B cell (primary cell): Measurements from ENCODE around the gene IGHMBP2. TPM values are rescaled to one million over a fixed set of nuclear protein-coding genes. Genes with fewer than 3 reads are reported as not detected.
A peak's percentile ranks its signal among the peaks of the same experiment; 100 is the strongest.
"Not testable (repeated sequence)": the region's sequence is repeated elsewhere in the genome, so short reads cannot be mapped to it uniquely, and the experiment has no call there.

ENCODE experiments used
- ATAC-seq: fragments of 200-7000 bp; cut with Tn5 transposase; one replicate; pipeline ENCODE4 v1.10.0; 2021; ENCODE audit warnings: low read depth, mild to moderate bottlenecking, moderate number of reproducible peaks, moderate library complexity
- CTCF ChIA-PET: fragments of 350-600 bp; sonication (Branson Sonifier 250); formaldehyde crosslinking; loops from one replicate; lab custom pipeline; 2021; ENCODE audit warnings: antibody characterized with exemption, inconsistent platforms; lab: Charles Lee
- POLR2A ChIA-PET: fragments of 350-600 bp; sonication (Branson Sonifier 250); formaldehyde crosslinking; loops from one replicate; lab custom pipeline; 2021; ENCODE audit warnings: antibody characterized with exemption; lab: Charles Lee
- DNase-seq: peaks from one replicate; pipeline ENCODE4 v3.0.0; 2013
- H2AFZ ChIP-seq: 2 replicates; pipeline ENCODE4 v1.6.1; 2012; ENCODE audit warnings: mild to moderate bottlenecking, low read depth, low read length; ENCODE audit not compliant: insufficient read depth, poor library complexity, severe bottlenecking
- H3K27ac ChIP-seq, 2 donors: 1 replicate in 1 of 2; 2 replicates in 1 of 2; pipeline ENCODE4 v1.5.1; 2012 to 2013; ENCODE audit warnings: low read length in 2 of 2, mild to moderate bottlenecking in 2 of 2, moderate library complexity in 1 of 2
- H3K27me3 ChIP-seq, 4 experiments: fragments of 200-600 bp in 1 of 4; sonication (generic) in 1 of 4; replicated peaks in 1 of 4; 1 replicate in 2 of 4; 2 replicates in 2 of 4; pipeline versions ENCODE4 v1.6.1 to v1.7.0; 2013 to 2016; ENCODE audit warnings: low read length in 3 of 4, mild to moderate bottlenecking in 2 of 4, mixed read lengths in 1 of 4, moderate library complexity in 1 of 4; ENCODE audit not compliant: insufficient read depth in 4 of 4, control insufficient read depth in 3 of 4; ENCODE audit errors: control extremely low read depth in 1 of 4
- H3K36me3 ChIP-seq, 2 experiments: replicated peaks in 1 of 2; 1 replicate in 1 of 2; 2 replicates in 1 of 2; pipeline versions ENCODE4 v1.6.1 to v1.7.1; 2013; ENCODE audit warnings: low read length in 1 of 2; ENCODE audit not compliant: insufficient read depth in 2 of 2, control insufficient read depth in 1 of 2; ENCODE audit errors: control extremely low read depth in 1 of 2, extremely low read depth in 1 of 2
- H3K4me1 ChIP-seq, 2 donors: fragments of 200-600 bp in 1 of 2; sonication (generic) in 1 of 2; 1 replicate in 1 of 2; 2 replicates in 1 of 2; pipeline versions ENCODE4 v1.5.1 to v1.6.1; 2013 to 2017; ENCODE audit warnings: low read length in 2 of 2; ENCODE audit not compliant: control insufficient read depth in 2 of 2, insufficient read depth in 2 of 2
- H3K4me2 ChIP-seq: replicated peaks from 2 replicates; pipeline ENCODE3; 2012; ENCODE audit warnings: mild to moderate bottlenecking, low read depth, low read length; ENCODE audit not compliant: poor library complexity, severe bottlenecking
- H3K4me3 ChIP-seq, 5 experiments: fragments of 200-600 bp in 1 of 5; sonication (generic) in 1 of 5; 1 replicate in 3 of 5; 2 replicates in 2 of 5; pipeline versions ENCODE4 v1.5.1 to v1.7.0; 2011 to 2016; ENCODE audit warnings: low read length in 4 of 5, mild to moderate bottlenecking in 4 of 5, low read depth in 2 of 5, control low read depth in 1 of 5, moderate library complexity in 1 of 5; ENCODE audit not compliant: insufficient read depth in 1 of 5; ENCODE audit errors: control extremely low read depth in 1 of 5, extremely low read depth in 1 of 5
- H3K79me2 ChIP-seq: fragments of 200-600 bp; sonication (generic); one replicate; pipeline ENCODE4 v1.6.0; 2016; ENCODE audit warnings: low read length; ENCODE audit not compliant: control insufficient read depth, insufficient read depth
- H3K9ac ChIP-seq: fragments of 200-600 bp; sonication (generic); 2 replicates; pipeline ENCODE4 v1.6.1; 2017; ENCODE audit warnings: mild to moderate bottlenecking, low read length, moderate library complexity
- H3K9me3 ChIP-seq, 3 donors: one replicate each; pipeline versions ENCODE4 v1.6.1 to v1.7.1; 2013; ENCODE audit warnings: low read length in 2 of 3; ENCODE audit not compliant: control insufficient read depth in 2 of 3, insufficient read depth in 1 of 3; ENCODE audit errors: control extremely low read depth in 1 of 3
- H4K20me1 ChIP-seq: 2 replicates; pipeline ENCODE4 v1.6.0; 2012; ENCODE audit warnings: mild to moderate bottlenecking, low read length; ENCODE audit not compliant: insufficient read depth, control insufficient read depth, poor library complexity, severe bottlenecking
- H3K27ac Mint-ChIP-seq: one replicate; pipeline ENCODE4 v1.8.0; 2021; ENCODE audit warnings: mixed read lengths
- H3K27me3 Mint-ChIP-seq: one replicate; pipeline ENCODE4 v1.8.0; 2021; ENCODE audit warnings: mixed read lengths
- H3K4me1 Mint-ChIP-seq: one replicate; pipeline ENCODE4 v1.8.0; 2021; ENCODE audit warnings: mixed read lengths
- H3K4me3 Mint-ChIP-seq: one replicate; pipeline ENCODE4 v1.8.0; 2021; ENCODE audit warnings: mixed read lengths
- H3K9me3 Mint-ChIP-seq: one replicate; pipeline ENCODE4 v1.8.0; 2022; ENCODE audit warnings: mixed read lengths; ENCODE audit not compliant: insufficient read depth
- CTCF ChIP-seq: fragments of 200-600 bp; IDR thresholded peaks from one replicate; pipeline ENCODE4 v1.8.0; 2022; ENCODE audit warnings: antibody characterized with exemption, mild to moderate bottlenecking
- EZH2 ChIP-seq: IDR thresholded peaks from 2 replicates; pipeline ENCODE4 v1.6.1; 2012; ENCODE audit warnings: borderline replicate concordance, low read depth, mild to moderate bottlenecking, moderate library complexity, low read length; ENCODE audit not compliant: insufficient read depth, poor library complexity, severe bottlenecking
- WGBS: methylation state at CpG from one replicate; pipeline ENCODE4 v1.1.5; 2013; ENCODE audit warnings: missing lambda C conversion rate; ENCODE audit not compliant: insufficient coverage; 5-methylcytosine and 5-hydroxymethylcytosine counted together
- intact Hi-C: fragments of 100-400 bp; cut with micrococcal nuclease; formaldehyde crosslinking; loops from one replicate; pipeline ENCODE4 v1.10.0; 2022
- polyA plus RNA-seq: library from polyadenylated mRNA; depleted of rRNA; stranded (reverse); fragments of >200 nt; gene quantifications from 2 replicates; pipeline ENCODE4 v1.2.3, GENCODE V29; 2012
- total RNA-seq, 2 donors: library from RNA; stranded (reverse); fragments of 120-200 nt in 1 of 2; gene quantifications; 1 replicate in 1 of 2; 2 replicates in 1 of 2; pipeline versions ENCODE4 v1.2.3 to v1.2.4, GENCODE V29; 2013 to 2022

Gene IGHMBP2
- total and polyA plus RNA-seq, 2 donors (not counting 1 experiment from before 2014, with no cell fraction given) = 41.4 to 42.9 TPM

GRCh38 chr11:68855205-68855981, 48.3 kb upstream of the IGHMBP2 start:
- CTCF ChIA-PET = interaction anchor here (0.6 to 1.3 kb wide), 3 partner anchors 11 to 70 kb away, joined by 4 to 7 read pairs (median 5); no protein-coding TSS in a partner anchor
- Histone ChIP-seq H3K27ac (no peak overlapping the region), H3K27me3 (peaks cover 0 to 25% (median 15%) of the 10 kb centered on the region in 4 experiments), H2AFZ (peak overlapping the region; percentile 76), H3K4me3 (peak overlapping the region; percentile 42 to 70 (median 55)), H4K20me1 (no peaks in the 10 kb centered on the region), H3K36me3 (no peaks in the 10 kb centered on the region), H3K9me3 (peaks cover 0 to 4% (median 0%) of the 10 kb centered on the region in 3 donors), H3K4me2 (peak overlapping the region; percentile 82), H3K79me2 (no peaks in the 10 kb centered on the region), H3K9ac (peak overlapping the region; percentile 63), H3K4me1 (peaks cover 13% of the 10 kb centered on the region in 2 donors)
- no peaks in the 10 kb centered on the region for H3K9me3 Mint-ChIP-seq
- TF ChIP-seq EZH2 (no peak), CTCF (no peak)
- ATAC-seq = peak; percentile 36
- POLR2A ChIA-PET = interaction anchor here (0.6 kb wide), 1 partner anchor 12 kb away, joined by 6 read pairs; no protein-coding TSS in a partner anchor
- H3K27ac Mint-ChIP-seq = no peak overlapping the region
- peak; percentile 56 for DNase-seq
- WGBS = 2% methylated on average over 58 of the region's 62 CpGs
- H3K4me1 Mint-ChIP-seq = peaks cover 9% of the 10 kb centered on the region
- intact Hi-C loops = no loop called here
- H3K27me3 Mint-ChIP-seq = peaks cover 24% of the 10 kb centered on the region
- H3K4me3 Mint-ChIP-seq = peak overlapping the region; percentile 84

- H3K4me1 Mint-ChIP-seq, H3K9ac ChIP-seq, H3K27ac ChIP-seq, H2AFZ ChIP-seq, DNase-seq, H3K9me3 ChIP-seq, ATAC-seq, H3K9me3 Mint-ChIP-seq, H3K4me2 ChIP-seq, H4K20me1 ChIP-seq, H3K27ac Mint-ChIP-seq, CTCF ChIA-PET, intact Hi-C loops, H3K4me3 ChIP-seq, H3K36me3 ChIP-seq, H3K79me2 ChIP-seq: not testable (repeated sequence)
- Mint-ChIP-seq H3K27me3 (peaks cover 21% of the 10 kb centered on the region), H3K4me3 (peak overlapping the region; percentile 46)
- H3K4me1 ChIP-seq = peaks cover 13% of the 10 kb centered on the region in 2 donors
- H3K27me3 ChIP-seq = peaks cover 0 to 25% (median 15%) of the 10 kb centered on the region in 4 experiments
- 92% methylated on average over 17 of the region's 21 CpGs for WGBS
- POLR2A ChIA-PET = interaction anchor here (0.6 kb wide), 2 partner anchors 176 to 235 kb away, joined by 4 read pairs; no protein-coding TSS in a partner anchor
Measured at GRCh38 chr11:68856425-68857030, 47.2 kb upstream of the IGHMBP2 start.
